Fibroblast of upper back skin (primary cell): ENCODE data around the gene TGIF2.
A peak's percentile ranks its signal among the peaks of the same experiment; 100 is the strongest.
"Not testable (repeated sequence)": the region's sequence is repeated elsewhere in the genome, so short reads cannot be mapped to it uniquely, and the experiment has no call there.

ENCODE experiments used
- DNase-seq: peaks from one replicate; pipeline ENCODE4 v3.0.0-alpha.2; 2013

The TGIF2 gene

DNA sequence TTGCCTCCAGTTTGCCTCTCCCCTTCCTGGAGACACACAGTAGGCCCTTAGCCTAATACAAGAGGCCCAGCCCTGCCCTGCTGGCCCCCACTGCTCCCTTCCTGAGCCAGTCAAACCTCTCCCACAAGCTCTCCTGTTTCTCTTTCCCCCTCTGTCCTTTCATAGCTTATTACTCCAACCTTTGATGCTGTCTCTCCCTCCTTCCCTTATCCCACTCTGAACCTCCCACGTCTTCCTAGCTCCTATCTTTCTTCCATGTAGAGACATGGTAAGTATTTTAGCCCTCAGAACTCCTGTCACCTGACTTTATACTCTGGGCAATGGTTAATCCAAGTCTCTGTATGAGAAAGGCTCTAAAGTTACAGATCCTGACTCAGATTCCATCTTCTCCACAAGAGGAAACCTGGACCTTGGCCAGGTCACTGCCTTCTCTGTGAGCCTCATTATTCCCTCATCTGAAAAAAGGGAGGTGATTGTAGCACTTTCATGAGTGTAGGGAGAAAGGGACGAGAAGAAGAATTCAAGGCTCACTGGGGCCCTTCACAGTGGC, 6.7 kb downstream of the TGIF2 start:
- peak; percentile 28 for DNase-seq

DNA sequence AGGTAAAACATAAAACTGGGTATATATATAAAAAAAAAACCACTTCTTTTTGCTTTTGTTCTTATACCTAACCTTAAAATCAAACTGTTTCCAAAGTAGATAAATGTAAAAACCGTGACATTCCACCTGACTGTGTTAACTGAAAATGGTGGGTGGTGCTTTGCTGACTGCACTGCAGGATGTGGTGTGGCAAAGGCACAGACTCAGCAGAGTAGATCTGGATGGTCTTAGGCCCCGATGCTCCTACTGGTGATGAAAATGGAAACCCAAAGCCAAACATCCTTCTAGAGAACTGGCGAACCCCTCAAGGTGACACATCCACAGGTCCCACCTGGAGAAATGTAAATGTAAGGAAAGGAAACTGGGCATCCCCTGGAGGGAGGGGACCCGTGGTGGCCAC, 8.9 kb downstream of the TGIF2 start:
- no peak for DNase-seq

DNA sequence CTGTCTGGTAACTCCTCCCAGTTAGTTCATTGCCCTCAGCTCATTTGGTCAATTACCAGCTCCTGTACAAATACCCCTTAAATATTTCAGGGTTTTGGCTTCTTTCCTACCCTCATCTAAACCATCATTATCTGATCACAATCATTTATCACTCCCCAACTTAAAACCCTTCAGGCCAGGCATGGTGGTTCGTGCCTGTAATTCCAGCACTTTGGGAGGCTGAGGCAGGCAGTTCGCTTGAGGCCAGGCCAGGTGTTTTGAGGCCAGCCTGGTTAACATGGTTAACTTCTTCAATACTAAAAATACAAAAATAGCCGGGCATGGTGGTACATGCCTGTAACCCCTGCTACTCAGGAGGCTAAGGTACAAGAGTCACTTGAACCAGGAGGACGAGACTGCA, 9.4 kb downstream of the TGIF2 start:
- DNase-seq = no peak

DNA sequence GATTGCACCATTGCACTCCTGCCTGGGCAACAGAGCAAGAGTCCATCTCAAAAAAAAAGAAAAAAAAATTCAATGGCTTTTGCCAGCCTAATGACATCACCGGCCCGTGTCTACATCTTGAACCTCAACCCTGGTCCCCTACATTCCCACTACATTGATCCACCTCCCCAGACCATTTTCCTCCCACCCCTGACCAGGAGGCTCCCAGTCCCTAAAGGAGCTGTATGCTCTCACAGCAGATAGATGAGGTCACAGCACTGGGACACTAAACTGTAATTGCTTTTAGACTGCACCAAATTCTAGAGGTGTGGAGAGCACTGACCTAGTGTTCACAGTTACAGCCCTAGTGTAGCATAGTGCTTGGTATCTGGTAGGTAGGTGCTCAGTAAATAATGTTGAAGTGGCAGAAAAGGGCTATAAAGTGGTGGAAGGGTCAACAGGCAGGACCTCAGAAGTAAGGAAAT, 10.7 kb downstream of the TGIF2 start:
- DNase-seq = no peak

DNA sequence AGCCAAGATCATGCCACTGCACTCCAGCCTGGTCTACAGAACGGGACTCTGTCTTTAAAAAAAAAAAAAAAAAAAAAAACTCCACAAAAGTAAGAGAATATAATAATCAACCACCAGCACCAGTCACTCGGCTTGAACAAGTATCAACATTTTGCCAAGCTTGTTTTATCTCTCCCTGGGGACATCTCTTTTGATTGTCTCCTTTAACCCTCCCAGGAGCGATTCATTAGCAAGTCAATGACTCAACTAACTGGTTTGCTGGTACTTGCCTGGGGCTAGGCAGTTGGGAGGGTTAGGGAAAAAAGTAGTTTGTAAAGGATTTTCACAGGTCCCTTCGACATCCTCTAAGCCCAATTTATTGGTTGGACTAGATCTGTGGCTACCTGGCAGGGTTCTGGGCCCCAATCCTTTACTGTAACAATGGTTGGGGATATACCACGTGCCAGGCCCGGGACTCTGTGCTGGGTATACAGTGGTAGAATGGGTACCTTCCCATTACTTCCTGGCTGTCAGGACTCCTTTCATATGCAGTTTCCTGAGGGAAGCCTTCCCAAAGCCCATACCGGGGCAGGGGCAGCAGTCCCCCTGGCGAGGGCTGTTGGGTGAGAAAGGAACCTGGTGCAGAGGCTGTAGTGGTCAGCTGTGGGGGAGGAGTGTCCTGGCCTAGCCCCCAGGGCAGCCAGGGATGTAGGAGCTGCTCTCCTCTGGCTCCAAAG, 12.2 kb downstream of the TGIF2 start:
- peak; percentile 56 for DNase-seq

DNA sequence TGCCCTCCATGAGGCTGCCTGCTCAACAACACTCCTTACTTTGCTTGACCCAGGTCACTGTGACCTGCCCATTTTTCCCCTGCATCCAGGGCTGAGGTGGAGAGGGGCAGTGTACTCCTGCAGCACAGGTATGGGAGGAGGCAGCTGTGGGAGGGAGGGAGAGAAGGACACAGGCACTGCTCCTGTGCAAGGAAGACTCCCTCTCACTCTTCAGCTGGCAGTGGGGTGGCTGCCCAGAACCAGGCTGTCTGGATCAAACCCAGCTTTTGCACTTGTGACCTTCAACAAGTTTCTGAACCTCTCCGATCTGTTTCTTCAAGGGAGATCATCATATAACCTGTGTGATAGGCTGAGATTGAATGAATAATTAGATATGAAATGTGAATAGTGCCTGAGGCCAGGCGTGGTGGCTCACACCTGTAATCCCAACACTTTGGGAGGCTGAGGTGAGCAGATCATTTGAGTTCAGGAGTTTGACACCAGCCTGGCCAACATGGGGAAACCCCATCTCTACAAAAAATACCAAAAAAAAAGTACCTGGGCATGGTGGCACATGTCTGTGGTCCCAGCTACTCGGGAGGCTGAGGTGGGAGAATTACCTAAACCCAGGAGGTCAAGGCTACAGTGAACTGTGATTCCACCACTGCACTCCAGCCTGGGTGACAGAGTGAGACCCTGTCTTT, 14.1 kb downstream of the TGIF2 start:
- no peak for DNase-seq

DNA sequence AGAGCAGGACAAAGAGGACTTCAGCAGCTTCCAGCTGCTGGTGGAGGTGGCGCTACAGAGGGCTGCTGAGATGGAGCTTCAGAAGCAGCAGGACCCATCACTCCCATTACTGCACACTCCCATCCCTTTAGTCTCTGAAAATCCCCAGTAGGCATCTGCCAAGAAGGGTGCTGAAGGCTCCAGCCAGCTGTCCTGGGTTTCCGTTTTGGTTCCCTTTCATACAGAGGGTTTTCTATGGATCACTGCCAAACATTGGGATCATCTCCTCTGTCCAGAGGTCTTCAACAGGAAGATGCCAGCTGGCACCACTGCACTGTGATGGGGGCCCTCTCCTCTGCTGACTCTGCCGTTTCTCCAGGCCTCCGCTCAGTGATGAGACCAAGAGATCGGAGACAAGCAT, 17.9 kb downstream of the TGIF2 start:
- no peak for DNase-seq

DNA sequence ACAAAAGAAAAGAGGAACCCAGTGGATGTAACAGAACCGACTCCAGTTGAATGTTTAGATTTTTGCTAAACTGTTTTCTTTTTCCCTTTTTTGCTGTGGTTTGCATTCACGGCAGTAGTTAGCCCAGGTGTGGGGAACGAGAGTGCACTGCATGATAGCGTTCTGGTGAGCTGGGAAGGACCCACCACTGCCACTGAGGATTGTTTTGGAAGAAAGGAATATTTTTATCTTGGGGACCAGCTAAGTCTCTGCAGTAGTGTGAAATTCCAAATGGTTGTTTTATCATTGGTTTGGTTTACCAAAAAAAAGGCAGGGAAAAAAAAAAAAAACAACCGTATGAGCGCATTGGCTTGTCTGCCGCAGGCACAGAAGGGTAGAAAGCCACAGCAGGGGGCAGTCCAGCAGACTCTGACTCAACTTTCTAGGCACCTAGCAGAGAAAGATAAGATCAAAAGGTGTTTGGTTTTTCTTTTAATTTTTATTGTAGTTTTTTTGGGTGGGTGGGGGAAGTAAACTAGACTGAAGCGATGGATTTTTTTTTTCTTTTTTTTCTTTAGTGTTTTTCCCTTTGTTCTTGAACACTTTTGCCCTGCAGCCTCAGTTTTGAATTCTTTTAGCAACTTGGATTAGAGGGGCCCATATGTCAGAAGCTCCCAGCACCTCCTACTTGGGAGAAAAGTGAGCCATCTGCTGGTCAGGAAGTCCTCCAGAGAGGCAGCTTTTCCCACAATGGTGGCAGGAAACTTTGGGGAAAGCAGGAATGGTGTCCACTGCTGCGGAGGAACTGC, 18.7 kb downstream of the TGIF2 start:
- DNase-seq = peak; percentile 58

DNA sequence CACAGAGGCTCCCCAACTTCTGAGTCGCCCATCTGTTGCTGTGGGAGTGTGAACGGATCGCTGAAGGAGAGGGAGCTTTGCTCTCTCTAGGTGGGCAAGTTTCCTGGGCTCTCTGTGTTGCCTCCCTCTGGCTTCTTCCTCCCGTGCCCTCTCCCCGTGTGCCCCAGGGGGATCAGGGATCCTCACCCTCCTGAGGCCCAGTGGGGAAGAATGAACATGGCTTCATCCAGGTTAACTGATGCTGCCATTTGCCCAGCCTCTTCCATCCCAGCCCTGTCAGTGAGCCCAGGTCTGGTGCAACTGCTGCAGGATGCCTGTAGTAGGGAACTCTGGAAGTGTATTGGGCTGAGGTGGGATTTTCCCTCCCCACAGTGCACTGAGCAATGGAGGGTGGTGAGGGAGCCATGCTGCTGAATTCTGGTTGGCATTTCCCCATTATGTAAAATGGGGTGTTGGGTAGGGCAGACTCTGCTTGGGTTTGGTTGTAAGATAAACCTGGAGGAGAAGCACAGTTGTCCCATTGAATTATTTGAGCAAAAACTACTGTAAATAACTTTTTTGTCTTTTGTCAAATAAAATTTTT, 20.0 kb downstream of the TGIF2 start:
- DNase-seq = no peak

DNA sequence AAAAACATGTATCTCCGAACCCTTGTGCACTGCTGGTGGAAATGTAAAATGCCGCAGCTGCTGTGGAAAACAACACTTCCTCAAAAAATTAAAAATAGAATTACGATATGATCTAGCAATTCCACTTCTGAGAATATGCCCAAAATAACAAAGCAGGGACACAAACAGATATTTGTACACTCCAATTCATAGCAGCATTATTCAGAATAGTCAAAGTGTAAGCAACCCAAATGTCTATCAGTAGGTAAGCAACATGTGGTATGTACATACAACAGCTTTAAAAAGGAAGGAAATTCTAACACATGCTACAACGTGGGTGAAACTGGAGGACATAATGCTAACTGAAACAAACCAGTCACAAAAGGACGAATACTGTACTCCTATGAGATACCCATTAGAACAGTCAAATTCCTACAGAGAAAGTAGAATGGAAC, 26.5 kb downstream of the TGIF2 start:
- no peak for DNase-seq

DNA sequence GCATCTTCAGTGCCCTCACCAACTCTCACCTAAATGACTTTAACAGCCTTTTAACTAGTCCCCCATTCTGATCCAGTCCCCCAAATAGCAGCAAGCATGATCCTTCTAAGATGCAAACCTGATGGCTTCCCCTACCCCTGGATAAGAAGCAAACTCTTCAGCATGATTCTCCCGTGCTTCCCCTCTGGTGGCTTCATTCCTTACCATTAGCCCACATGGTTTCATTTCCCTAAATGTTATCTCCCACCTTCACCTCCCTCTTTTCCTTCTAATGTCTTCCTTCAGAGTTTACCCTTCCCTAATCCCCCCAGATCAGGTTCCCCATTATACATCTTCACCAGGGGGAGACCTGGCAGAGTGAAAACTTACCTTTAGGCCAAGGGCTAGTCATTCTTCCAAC, 28.1 kb downstream of the TGIF2 start:
- no peak for DNase-seq

DNA sequence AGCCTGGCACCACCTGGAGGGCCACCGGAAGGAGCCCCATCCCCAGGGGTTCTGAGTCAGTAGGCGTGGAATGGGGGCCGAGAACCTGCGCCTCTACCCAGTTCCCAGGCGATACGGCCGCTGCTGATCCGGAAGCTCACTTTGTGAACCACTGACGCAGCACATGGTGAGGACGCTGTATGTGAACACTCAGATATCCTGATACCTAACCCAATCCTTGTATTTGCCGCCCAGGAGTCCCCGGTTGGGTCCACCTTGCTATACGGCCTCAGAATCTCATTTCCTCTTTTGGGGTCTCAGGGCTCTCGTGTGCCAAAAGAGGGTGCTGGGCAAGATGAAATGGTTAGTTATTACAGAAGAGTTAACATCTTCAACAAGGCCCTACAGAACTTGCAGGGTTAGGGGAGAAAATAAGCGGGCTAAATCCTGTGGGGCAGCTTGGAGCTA, 31.6 kb downstream of the TGIF2 start:
- no peak for DNase-seq

DNA sequence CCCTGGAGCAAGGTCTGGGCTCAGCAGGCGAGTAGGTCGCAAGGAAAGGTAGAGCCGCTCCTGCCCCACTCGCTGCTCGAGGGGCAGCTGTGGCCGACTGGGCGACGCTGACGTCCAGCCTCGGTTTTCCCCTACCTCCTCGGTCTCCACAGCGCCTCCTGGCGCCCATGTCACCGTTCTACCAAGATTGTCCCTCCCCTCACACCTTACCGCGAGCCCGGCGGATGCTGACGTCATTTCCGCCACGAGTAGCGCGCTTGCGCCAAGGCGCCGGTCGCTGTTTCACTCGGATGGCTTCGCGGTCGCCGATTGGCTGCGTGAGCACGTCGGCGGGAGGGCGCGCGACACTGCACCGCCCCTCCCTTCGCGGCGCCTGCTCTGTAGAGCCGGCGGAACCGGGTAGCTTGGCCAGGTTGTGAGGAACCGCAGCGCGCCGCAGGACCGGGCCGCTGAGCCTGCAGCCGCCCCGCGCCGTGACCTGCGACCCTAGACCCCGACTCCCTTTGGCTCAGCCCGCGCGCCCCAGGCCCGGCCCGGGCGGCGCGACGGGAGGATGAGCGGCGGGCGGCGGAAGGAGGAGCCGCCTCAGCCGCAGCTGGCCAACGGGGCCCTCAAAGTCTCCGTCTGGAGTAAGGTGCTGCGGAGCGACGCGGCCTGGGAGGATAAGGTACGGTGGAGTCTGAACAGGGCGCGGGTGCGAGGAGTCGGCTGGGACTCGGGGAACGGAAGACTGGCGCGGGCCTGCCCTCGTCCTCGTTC, 32.2 kb downstream of the TGIF2 start, which contains the start of gene RAB5IF:
Gene RAB5IF (plus strand): TSS at position 381 of the 759 bp plus-strand sequence. CDS start 173 bp downstream, at position 554.
- peak; percentile 98 for DNase-seq

DNA sequence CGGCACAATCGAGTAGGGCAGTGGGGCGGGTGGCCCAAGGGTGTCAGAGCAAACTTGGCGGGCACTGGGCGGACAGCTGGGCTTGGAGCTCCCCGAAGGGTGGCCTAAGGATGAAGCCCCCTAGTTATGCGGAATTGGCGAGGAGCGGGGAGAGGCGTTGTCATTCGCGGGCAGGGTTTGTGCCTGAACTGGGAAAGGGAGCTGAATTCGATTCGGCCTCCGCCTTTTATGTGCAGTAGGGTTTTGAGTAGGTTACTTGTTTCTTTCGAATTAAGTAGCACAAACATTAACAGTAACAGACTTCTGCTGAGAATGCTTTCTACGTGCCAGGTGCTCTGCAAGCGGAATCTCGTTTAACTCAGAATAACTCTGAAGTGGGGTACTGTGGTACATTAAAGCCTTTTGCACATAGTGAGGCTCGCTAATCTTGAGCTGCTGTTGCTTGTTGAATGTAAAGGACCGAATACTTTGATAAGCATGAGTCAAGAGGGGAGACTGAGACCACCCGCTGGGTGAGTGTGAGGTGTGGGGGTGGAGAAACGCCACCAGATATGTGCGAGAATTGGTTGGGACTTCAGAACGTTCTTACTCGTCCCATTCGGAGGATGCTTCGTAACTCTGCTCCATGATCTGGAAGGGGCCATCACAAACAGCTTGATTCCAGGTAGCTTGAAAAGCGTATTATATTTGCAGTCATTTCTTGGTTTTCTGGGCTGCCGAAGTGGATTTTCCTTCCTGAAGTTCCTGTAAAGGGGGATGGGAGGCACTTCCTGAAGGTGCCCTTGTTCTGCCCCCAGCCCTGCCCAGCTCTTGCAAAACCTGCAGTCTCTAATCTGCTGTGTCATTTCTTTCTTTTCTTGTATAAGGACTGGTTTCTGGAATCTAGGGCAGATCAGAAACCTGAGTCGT, 33.0 kb downstream of the TGIF2 start:
- peak; percentile 6 for DNase-seq

DNA sequence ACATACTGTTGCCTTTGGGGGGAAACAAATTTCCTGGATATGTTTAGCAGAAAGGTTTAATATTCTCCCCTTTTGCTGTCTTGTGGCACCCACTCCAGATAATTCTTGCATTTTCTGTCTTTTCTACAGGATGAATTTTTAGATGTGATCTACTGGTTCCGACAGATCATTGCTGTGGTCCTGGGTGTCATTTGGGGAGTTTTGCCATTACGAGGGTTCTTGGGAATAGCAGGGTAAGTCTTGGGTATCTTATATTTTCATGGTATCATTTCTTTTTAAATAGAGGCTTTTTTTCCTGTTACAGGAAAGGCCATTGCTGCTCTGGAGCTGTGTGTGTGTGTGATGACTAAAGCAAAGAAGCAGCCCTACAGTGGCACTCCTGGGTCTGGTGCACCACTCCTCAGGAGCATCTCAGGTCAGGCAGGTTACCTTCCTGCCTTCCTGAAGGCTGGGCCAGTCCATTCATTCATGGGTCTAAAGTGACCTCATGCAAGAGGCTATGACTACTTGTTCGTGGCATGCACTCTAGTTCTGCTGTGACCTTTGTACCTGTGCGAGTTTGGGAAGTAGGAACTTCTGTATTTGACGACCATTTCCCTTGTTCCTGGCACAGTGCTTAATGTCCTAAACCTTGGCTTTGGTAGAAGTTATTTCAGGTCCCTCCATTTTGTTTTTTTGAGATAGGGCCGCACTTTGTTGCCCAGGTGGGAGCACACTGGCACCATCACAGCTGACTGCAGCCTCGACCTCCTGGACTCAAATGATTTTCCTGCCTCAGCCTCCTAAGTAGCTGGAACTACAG, 34.4 kb downstream of the TGIF2 start:
- no peak for DNase-seq

DNA sequence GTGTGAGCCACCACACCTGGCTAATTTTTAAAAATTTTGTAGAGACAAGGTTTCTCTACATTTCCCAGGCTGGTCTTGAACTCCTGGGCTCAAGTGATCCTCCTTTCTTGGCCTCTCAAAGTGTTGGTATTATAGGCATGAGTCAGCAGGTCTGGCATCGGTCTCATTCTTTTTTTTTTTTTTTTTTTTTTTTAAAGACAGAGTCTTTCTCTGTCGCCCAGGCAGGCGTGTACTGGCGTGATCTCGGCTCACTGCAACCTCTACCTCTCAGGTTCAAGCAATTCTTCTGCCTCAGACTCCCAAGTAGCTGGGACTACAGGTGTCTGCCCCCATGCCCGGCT, 35.0 kb downstream of the TGIF2 start:
- DNase-seq = not testable (repeated sequence)

DNA sequence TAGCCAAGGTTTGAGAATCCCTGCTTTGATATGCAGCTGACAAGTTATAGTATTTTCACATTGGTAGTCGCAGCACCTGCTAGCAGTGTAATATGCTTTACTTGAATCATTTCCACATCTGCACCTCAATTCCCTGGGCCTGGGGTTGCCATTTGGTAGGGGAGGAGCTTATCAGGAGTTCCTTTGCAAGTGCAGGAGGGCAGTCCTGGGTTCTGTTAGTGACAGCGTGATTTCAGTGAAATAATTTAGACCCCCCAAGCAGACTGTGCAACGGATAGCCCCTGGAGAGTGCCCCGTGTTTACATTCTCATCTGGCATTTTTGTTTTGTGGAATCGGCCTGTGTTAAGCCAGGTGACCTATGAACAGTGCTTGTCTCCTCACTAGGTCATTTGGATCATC, 38.2 kb downstream of the TGIF2 start:
- DNase-seq = no peak

DNA sequence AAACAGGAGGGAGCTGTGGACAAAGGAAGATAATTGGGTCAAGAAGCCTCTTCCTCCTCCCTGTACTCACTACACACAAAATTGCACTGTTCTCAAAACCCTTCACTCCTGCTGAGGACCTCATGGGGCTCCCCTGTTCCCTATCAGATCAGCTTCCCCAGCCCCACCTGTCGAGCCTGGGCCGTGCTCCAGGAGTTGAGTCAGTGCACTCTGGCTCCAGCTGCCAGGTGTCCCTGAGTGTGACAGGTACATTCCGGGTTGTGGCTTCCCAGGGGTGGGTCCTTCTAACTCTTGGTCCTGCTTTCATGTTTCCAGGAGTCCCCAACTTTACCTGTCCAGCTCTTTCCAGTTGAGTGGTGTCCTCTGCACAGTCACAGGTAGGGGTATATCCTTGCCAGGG, 40.6 kb downstream of the TGIF2 start:
- DNase-seq = no peak

DNA sequence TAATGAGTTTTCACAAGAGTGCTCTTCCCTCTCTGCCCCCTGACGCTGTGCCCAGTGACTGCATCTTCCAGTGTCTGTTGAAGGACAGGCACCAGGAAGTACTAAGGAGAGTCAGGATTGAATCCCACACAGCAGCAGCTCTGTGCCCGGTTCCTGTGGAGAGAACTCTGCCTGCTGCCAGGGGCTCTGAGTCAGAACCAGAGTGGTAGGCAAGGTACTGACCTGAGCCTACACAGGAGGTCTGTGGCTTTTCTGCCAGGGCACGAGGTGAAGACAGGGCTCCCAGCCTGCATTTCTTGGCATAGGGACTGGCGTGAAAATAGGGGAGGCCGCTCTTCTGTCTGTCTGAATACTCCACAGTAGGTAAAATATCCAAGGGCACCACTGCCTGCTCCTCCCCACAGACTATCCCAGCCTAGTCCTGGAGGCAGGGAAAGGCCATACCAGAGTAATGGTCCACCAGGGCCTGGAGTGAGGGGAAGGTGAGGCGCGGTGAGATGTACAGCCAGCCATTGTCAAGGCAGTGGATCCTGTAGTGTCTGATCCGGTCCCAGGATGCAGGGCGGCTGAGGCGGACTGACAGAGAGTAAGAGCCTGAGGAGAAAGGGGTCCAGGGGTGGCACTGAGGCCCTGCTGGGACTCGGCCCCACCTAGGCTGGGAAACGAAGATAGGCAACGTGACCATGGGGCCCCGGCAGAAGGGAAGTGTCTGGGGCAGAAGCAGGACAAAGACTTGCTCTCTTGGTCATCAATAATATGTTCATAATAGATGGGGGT, 41.6 kb downstream of the TGIF2 start:
- DNase-seq = no peak
